K562 (cell line): ENCODE results near the gene ZKSCAN8. TPM values are rescaled to one million over a fixed set of nuclear protein-coding genes. Genes with fewer than 3 reads are reported as not detected.

Source experiments
- COPS2 ChIP-seq: fragments of 450-650 bp; conservative IDR thresholded peaks from 2 replicates; pipeline ENCODE4 v1.6.1; 2016; ENCODE audit warnings: mild to moderate bottlenecking, moderate library complexity
- DACH1 ChIP-seq: fragments of 450-650 bp; IDR thresholded peaks from 2 replicates; pipeline ENCODE4 v1.6.1; 2018; ENCODE audit not compliant: partially characterized antibody
- MNT ChIP-seq, 2 experiments: fragments of 450-650 bp; conservative IDR thresholded peaks; 2 replicates each; pipeline ENCODE4 v1.6.1; 2017; ENCODE audit warnings: mild to moderate bottlenecking in 2 of 2, moderate library complexity in 2 of 2
- PHB2 ChIP-seq: fragments of 450-650 bp; IDR thresholded peaks from 2 replicates; pipeline ENCODE4 v1.6.1; 2017; ENCODE audit warnings: low read depth
- ZKSCAN3 ChIP-seq: fragments of 250-450 bp; sonication (Bioruptor Pico); IDR thresholded peaks from 2 replicates; pipeline ENCODE4 v1.4.0; 2020
- ZNF592 ChIP-seq: fragments of 450-650 bp; IDR thresholded peaks from 2 replicates; pipeline ENCODE4 v1.6.1; 2017; ENCODE audit warnings: antibody characterized with exemption, mild to moderate bottlenecking
- ZNF644 ChIP-seq: fragments of 200-800 bp; sonication (Bioruptor generic); IDR thresholded peaks from 2 replicates; pipeline ENCODE4 v1.6.1; 2016; ENCODE audit warnings: low read depth, missing genetic modification characterization, missing compliant biosample characterization
- polyA plus RNA-seq, 8 experiments: library from polyadenylated mRNA; depleted of rRNA in 4 of 8; stranded (reverse) in 5 of 8; unstranded in 3 of 8; fragments of >200 nt; fragmentation: Nextera tagmentation in 2 of 8; fragmentation: Illumina TruSeq in 1 of 8; extraction: Ambion mirVana in 2 of 8; extraction: Trizol in 1 of 8; gene quantifications; 2 replicates each; pipeline versions ENCODE4 v1.2.1 to v1.2.3, GENCODE V29; 2011 to 2014; ENCODE audit warnings: inconsistent platforms in 1 of 8, missing spikeins in 1 of 8
- total RNA-seq, 7 experiments: library from RNA; depleted of rRNA in 6 of 7; stranded (reverse); fragments of >200 nt in 6 of 7; fragmentation: Illumina TruSeq in 2 of 7; extraction: Trizol in 2 of 7; gene quantifications; 2 replicates each; pipeline versions ENCODE4 v1.2.1 to v1.2.3, GENCODE V29; 2011 to 2021; ENCODE audit warnings: low replicate concordance in 1 of 7
- TF ChIP-seq, protein P1 (sequence below): fragments of 200-600 bp; sonication (generic); IDR thresholded peaks from one replicate; pipeline ENCODE4 v1.6.1; 2012; ENCODE audit warnings: mild to moderate bottlenecking, low read depth, low read length, inconsistent platforms
- TF ChIP-seq, protein P2 (sequence below): fragments of 250-450 bp; sonication (Bioruptor Pico); IDR thresholded peaks from 2 replicates; pipeline ENCODE4 v1.8.0; 2021; ENCODE audit warnings: moderate library complexity, mild to moderate bottlenecking, inconsistent platforms

ZKSCAN8 gene
- total and polyA plus RNA-seq, 9 of the 15 experiments (the other 6 are each of a cell fraction or from before 2014, with no cell fraction given) = 3.3 to 37.7 (median 21.7) TPM

DNA sequence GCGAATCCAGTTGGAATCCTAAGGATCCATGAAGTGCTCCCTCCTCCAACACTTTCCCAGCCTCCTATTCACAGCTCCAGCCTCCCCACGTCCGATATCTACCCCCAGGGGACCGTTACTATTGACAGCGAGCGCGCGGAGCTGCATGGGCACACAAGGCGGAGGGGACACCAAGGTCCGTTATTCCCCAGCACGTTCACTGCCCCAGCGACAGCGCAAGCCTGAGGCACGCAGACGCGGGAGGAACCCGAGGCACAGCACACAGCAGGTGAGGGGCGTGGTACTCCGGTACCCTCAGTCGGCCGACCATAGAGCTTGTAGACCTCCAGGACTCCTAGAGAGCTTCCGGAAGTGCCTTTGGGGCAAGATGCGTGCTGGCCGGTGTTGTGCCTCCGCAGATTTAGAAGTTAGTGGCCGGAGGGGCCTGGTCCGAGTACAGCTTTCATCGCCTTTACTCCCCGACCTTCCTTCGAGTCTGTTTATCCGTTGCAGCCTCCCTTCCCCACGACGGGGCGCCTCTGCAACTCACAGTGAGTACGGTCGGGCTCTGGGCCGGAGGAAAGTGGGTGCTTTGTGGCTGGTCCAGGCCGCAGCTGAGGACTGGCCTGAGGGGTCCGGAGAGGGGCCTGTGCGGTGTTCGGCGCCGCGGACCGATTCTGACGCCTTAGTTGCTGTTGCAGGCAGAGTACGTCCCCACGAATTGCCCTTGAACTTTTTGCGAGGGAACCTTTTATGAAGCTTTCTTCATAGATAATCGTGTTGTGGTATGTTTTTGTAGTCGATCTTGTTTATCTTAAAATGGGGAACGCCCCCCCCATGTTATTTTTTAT, at the start of gene ZKSCAN8 (continued):
- TF ChIP-seq, protein P1, sequence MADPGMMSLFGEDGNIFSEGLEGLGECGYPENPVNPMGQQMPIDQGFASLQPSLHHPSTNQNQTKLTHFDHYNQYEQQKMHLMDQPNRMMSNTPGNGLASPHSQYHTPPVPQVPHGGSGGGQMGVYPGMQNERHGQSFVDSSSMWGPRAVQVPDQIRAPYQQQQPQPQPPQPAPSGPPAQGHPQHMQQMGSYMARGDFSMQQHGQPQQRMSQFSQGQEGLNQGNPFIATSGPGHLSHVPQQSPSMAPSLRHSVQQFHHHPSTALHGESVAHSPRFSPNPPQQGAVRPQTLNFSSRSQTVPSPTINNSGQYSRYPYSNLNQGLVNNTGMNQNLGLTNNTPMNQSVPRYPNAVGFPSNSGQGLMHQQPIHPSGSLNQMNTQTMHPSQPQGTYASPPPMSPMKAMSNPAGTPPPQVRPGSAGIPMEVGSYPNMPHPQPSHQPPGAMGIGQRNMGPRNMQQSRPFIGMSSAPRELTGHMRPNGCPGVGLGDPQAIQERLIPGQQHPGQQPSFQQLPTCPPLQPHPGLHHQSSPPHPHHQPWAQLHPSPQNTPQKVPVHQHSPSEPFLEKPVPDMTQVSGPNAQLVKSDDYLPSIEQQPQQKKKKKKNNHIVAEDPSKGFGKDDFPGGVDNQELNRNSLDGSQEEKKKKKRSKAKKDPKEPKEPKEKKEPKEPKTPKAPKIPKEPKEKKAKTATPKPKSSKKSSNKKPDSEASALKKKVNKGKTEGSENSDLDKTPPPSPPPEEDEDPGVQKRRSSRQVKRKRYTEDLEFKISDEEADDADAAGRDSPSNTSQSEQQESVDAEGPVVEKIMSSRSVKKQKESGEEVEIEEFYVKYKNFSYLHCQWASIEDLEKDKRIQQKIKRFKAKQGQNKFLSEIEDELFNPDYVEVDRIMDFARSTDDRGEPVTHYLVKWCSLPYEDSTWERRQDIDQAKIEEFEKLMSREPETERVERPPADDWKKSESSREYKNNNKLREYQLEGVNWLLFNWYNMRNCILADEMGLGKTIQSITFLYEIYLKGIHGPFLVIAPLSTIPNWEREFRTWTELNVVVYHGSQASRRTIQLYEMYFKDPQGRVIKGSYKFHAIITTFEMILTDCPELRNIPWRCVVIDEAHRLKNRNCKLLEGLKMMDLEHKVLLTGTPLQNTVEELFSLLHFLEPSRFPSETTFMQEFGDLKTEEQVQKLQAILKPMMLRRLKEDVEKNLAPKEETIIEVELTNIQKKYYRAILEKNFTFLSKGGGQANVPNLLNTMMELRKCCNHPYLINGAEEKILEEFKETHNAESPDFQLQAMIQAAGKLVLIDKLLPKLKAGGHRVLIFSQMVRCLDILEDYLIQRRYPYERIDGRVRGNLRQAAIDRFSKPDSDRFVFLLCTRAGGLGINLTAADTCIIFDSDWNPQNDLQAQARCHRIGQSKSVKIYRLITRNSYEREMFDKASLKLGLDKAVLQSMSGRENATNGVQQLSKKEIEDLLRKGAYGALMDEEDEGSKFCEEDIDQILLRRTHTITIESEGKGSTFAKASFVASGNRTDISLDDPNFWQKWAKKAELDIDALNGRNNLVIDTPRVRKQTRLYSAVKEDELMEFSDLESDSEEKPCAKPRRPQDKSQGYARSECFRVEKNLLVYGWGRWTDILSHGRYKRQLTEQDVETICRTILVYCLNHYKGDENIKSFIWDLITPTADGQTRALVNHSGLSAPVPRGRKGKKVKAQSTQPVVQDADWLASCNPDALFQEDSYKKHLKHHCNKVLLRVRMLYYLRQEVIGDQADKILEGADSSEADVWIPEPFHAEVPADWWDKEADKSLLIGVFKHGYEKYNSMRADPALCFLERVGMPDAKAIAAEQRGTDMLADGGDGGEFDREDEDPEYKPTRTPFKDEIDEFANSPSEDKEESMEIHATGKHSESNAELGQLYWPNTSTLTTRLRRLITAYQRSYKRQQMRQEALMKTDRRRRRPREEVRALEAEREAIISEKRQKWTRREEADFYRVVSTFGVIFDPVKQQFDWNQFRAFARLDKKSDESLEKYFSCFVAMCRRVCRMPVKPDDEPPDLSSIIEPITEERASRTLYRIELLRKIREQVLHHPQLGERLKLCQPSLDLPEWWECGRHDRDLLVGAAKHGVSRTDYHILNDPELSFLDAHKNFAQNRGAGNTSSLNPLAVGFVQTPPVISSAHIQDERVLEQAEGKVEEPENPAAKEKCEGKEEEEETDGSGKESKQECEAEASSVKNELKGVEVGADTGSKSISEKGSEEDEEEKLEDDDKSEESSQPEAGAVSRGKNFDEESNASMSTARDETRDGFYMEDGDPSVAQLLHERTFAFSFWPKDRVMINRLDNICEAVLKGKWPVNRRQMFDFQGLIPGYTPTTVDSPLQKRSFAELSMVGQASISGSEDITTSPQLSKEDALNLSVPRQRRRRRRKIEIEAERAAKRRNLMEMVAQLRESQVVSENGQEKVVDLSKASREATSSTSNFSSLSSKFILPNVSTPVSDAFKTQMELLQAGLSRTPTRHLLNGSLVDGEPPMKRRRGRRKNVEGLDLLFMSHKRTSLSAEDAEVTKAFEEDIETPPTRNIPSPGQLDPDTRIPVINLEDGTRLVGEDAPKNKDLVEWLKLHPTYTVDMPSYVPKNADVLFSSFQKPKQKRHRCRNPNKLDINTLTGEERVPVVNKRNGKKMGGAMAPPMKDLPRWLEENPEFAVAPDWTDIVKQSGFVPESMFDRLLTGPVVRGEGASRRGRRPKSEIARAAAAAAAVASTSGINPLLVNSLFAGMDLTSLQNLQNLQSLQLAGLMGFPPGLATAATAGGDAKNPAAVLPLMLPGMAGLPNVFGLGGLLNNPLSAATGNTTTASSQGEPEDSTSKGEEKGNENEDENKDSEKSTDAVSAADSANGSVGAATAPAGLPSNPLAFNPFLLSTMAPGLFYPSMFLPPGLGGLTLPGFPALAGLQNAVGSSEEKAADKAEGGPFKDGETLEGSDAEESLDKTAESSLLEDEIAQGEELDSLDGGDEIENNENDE = no peak
- TF ChIP-seq MNT (conservative IDR thresholded peaks at IDR 0.05) = peak; percentile 93 to 95
- no peak for TF ChIP-seq ZKSCAN3
- TF ChIP-seq ZNF592 = 0 out of 2 replicates have a peak, but pooled peaks have one; percentile 26
- TF ChIP-seq ZNF644 (tag) = no peak
- no peak for TF ChIP-seq DACH1
- TF ChIP-seq COPS2 = no peak
- no peak for TF ChIP-seq PHB2
- TF ChIP-seq, protein P2, sequence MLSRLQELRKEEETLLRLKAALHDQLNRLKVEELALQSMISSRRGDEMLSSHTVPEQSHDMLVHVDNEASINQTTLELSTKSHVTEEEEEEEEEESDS (CRISPR knock-in tag) = no peak
